ENCODE data around the gene CTSW.

The CTSW gene

GRCh38 chr11:65931773-65932557, 52.3 kb downstream of the CTSW start:
- no peak for DNase-seq (ENCODE audit: low read depth)

GRCh38 chr11:65932558-65932919, 52.9 kb downstream of the CTSW start:
- DNase-seq (ENCODE audit: low read depth): no peak
